Hepatocyte (in vitro differentiated cells): Measurements from ENCODE around the gene CFL2. TPM values are rescaled to one million over a fixed set of nuclear protein-coding genes. Genes with fewer than 3 reads are reported as not detected.
A peak's percentile ranks its signal among the peaks of the same experiment; 100 is the strongest.

Source experiments
- DNase-seq: peaks from one replicate; pipeline ENCODE4 v3.0.0-alpha.2; 2016; ENCODE audit warnings: low spot score
- H2AFZ ChIP-seq: fragments of 200-600 bp; sonication (generic); 2 replicates; pipeline ENCODE4 v1.6.0; 2016; ENCODE audit warnings: antibody characterized with exemption, mild to moderate bottlenecking
- H3K27ac ChIP-seq: fragments of 200-600 bp; sonication (generic); 2 replicates; pipeline ENCODE4 v1.5.1; 2016; ENCODE audit warnings: mild to moderate bottlenecking
- H3K27me3 ChIP-seq: fragments of 200-600 bp; sonication (generic); 2 replicates; pipeline ENCODE4 v1.6.1; 2016
- H3K36me3 ChIP-seq: fragments of 200-600 bp; sonication (generic); replicated peaks from 2 replicates; pipeline ENCODE4 v1.5.1; 2016; ENCODE audit warnings: low read depth; ENCODE audit not compliant: insufficient read depth
- H3K4me1 ChIP-seq: fragments of 200-600 bp; sonication (generic); 2 replicates; pipeline ENCODE4 v1.5.1; 2016; ENCODE audit warnings: mild to moderate bottlenecking, moderate library complexity; ENCODE audit not compliant: insufficient read depth
- H3K4me2 ChIP-seq: fragments of 200-600 bp; sonication (generic); 2 replicates; pipeline ENCODE4 v1.6.0; 2016
- H3K4me3 ChIP-seq: fragments of 200-600 bp; sonication (generic); 2 replicates; pipeline ENCODE4 v1.5.1; 2016; ENCODE audit warnings: mild to moderate bottlenecking
- H3K79me2 ChIP-seq: fragments of 200-600 bp; sonication (generic); 2 replicates; pipeline ENCODE4 v1.6.0; 2017; ENCODE audit warnings: mild to moderate bottlenecking
- H3K9me2 ChIP-seq: fragments of 200-600 bp; sonication (generic); replicated peaks from 2 replicates; pipeline ENCODE4 v1.6.0; 2017; ENCODE audit warnings: mild to moderate bottlenecking; ENCODE audit not compliant: insufficient read depth
- H3K9me3 ChIP-seq: fragments of 200-600 bp; sonication (generic); 2 replicates; pipeline ENCODE4 v1.5.1; 2016; ENCODE audit warnings: low read depth, mild to moderate bottlenecking
- H4K20me1 ChIP-seq: fragments of 200-600 bp; sonication (generic); 2 replicates; pipeline ENCODE4 v1.6.0; 2016; ENCODE audit warnings: mild to moderate bottlenecking; ENCODE audit not compliant: insufficient read depth, poor library complexity, severe bottlenecking
- EZH2 ChIP-seq: fragments of 200-600 bp; sonication (generic); IDR thresholded peaks from 2 replicates; pipeline ENCODE4 v1.6.1; 2016; ENCODE audit warnings: antibody characterized with exemption, mild to moderate bottlenecking, borderline replicate concordance
- EZH2phosphoT487 ChIP-seq: fragments of 200-600 bp; sonication (generic); IDR thresholded peaks from one replicate; pipeline ENCODE4 v1.6.1; 2018; ENCODE audit warnings: antibody characterized with exemption, mild to moderate bottlenecking, low read depth, moderate library complexity; ENCODE audit not compliant: unreplicated experiment, severe bottlenecking
- WGBS: methylation state at CpG from one replicate; pipeline ENCODE4 v1.1.6; 2016; ENCODE audit warnings: low lambda C conversion rate; ENCODE audit errors: missing lambda C conversion rate; 5-methylcytosine and 5-hydroxymethylcytosine counted together
- polyA plus RNA-seq: library from polyadenylated mRNA; unstranded; fragments of >200 nt; fragmentation: Nextera tagmentation; extraction: Ambion mirVana; gene quantifications from 2 replicates; pipeline ENCODE4 v1.2.1, GENCODE V29; 2016
- total RNA-seq: library from RNA; depleted of rRNA; stranded (reverse); fragments of >200 nt; gene quantifications from 2 replicates; pipeline ENCODE4 v1.2.3, GENCODE V29; 2014
- TF ChIP-seq, protein P1 (sequence below): fragments of 200-600 bp; sonication (generic); IDR thresholded peaks from 2 replicates; pipeline ENCODE4 v1.5.1; 2016; ENCODE audit warnings: antibody characterized with exemption, mild to moderate bottlenecking; ENCODE audit not compliant: poor library complexity

Gene CFL2
- total and polyA plus RNA-seq, 2 experiments from 2014 or later = 39.5 to 46.6 TPM

GRCh38 chr14:34668111-34668510 lies 46.3 kb downstream of the CFL2 start:
- Histone ChIP-seq H3K27ac (no peak overlapping the region), H2AFZ (no peak overlapping the region), H3K27me3 (no peaks in the 10 kb centered on the region), H3K4me3 (no peak overlapping the region), H3K9me2 (no peaks in the 10 kb centered on the region), H3K4me1 (no peaks in the 10 kb centered on the region), H3K9me3 (no peaks in the 10 kb centered on the region), H3K36me3 (no peaks in the 10 kb centered on the region), H4K20me1 (no peaks in the 10 kb centered on the region), H3K79me2 (no peaks in the 10 kb centered on the region), H3K4me2 (no peak overlapping the region)
- WGBS = 89% methylated on average over 2 of the region's 2 CpGs
- no peak for DNase-seq
- TF ChIP-seq EZH2 (no peak), EZH2phosphoT487 (no peak)
- TF ChIP-seq, protein P1, sequence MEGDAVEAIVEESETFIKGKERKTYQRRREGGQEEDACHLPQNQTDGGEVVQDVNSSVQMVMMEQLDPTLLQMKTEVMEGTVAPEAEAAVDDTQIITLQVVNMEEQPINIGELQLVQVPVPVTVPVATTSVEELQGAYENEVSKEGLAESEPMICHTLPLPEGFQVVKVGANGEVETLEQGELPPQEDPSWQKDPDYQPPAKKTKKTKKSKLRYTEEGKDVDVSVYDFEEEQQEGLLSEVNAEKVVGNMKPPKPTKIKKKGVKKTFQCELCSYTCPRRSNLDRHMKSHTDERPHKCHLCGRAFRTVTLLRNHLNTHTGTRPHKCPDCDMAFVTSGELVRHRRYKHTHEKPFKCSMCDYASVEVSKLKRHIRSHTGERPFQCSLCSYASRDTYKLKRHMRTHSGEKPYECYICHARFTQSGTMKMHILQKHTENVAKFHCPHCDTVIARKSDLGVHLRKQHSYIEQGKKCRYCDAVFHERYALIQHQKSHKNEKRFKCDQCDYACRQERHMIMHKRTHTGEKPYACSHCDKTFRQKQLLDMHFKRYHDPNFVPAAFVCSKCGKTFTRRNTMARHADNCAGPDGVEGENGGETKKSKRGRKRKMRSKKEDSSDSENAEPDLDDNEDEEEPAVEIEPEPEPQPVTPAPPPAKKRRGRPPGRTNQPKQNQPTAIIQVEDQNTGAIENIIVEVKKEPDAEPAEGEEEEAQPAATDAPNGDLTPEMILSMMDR = no peak

DNA sequence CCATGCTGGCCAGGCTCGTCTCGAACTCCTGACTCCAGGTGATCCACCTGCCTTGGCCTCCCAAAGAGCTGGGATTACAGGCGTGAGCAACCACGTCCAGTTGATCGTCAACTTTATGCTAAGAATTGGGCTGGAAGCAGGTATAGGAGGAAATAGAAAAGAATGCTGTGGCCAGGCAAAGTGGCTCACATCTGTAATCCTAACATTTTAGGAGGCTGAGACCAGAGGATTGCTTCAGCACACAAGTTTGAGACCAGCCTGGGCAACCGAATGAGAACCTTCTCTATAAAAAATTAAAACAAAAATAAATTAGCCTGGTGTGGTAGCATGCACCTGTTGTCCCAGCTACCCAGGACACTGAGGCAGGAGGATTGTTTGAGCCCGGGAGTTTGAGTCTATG lies 47.4 kb downstream of the CFL2 start:
- H3K27ac ChIP-seq = no peak overlapping the region

GRCh38 chr14:34665785-34666435 lies 48.5 kb downstream of the CFL2 start:
- H3K9me3 ChIP-seq = no peaks in the 10 kb centered on the region
- H3K27me3 ChIP-seq = no peaks in the 10 kb centered on the region
- H3K4me1 ChIP-seq = no peaks in the 10 kb centered on the region
- TF ChIP-seq EZH2 (no peak), EZH2phosphoT487 (no peak)
- TF ChIP-seq, protein P1 = no peak
- H3K36me3 ChIP-seq = no peaks in the 10 kb centered on the region
- H2AFZ ChIP-seq = no peak overlapping the region
- H4K20me1 ChIP-seq = no peaks in the 10 kb centered on the region
- no peak overlapping the region for H3K27ac ChIP-seq
- 45% methylated on average over 2 of the region's 2 CpGs for WGBS
- peak; percentile 43 for DNase-seq
- no peak overlapping the region for H3K4me3 ChIP-seq
- no peaks in the 10 kb centered on the region for H3K9me2 ChIP-seq
- H3K4me2 ChIP-seq = no peak overlapping the region
- no peaks in the 10 kb centered on the region for H3K79me2 ChIP-seq

More for the DNA sequence above, 47.4 kb downstream of the CFL2 start:
- TF ChIP-seq, protein P1 = no peak
- TF ChIP-seq EZH2phosphoT487 (no peak), EZH2 (no peak)
- Histone ChIP-seq H4K20me1 (no peaks in the 10 kb centered on the region), H2AFZ (no peak overlapping the region), H3K27me3 (no peaks in the 10 kb centered on the region), H3K4me2 (no peak overlapping the region), H3K4me3 (no peak overlapping the region), H3K36me3 (no peaks in the 10 kb centered on the region), H3K4me1 (no peaks in the 10 kb centered on the region), H3K9me3 (no peaks in the 10 kb centered on the region), H3K9me2 (no peaks in the 10 kb centered on the region), H3K79me2 (no peaks in the 10 kb centered on the region)
- DNase-seq = no peak
- WGBS = 93% methylated on average over 7 of the region's 7 CpGs
